H9 (cell line): ENCODE results near the gene TXLNB. TPM values are rescaled to one million over a fixed set of nuclear protein-coding genes. Genes with fewer than 3 reads are reported as not detected.

ENCODE experiments used
- DNase-seq: peaks from one replicate; pipeline ENCODE4 v3.0.0-alpha.2; 2017
- H2AFZ ChIP-seq: one replicate; pipeline ENCODE4 v1.6.1; 2013; ENCODE audit warnings: mild to moderate bottlenecking, low read length, control low read depth, moderate library complexity
- H2AK5ac ChIP-seq: 2 replicates; pipeline ENCODE4 v1.6.1; 2013; ENCODE audit warnings: low read length, control low read depth, mixed read lengths; ENCODE audit not compliant: insufficient read length
- H2BK120ac ChIP-seq: one replicate; pipeline ENCODE4 v1.6.1; 2013; ENCODE audit warnings: low read depth, mild to moderate bottlenecking, low read length, control low read depth, inconsistent platforms; ENCODE audit not compliant: poor library complexity, severe bottlenecking
- H2BK12ac ChIP-seq: 2 replicates; pipeline ENCODE4 v1.6.1; 2013; ENCODE audit warnings: low read length, control low read depth, mixed read lengths, low read depth; ENCODE audit not compliant: insufficient read length
- H2BK15ac ChIP-seq: 2 replicates; pipeline ENCODE4 v1.6.1; 2013; ENCODE audit warnings: low read depth, low read length, control low read depth
- H2BK20ac ChIP-seq: one replicate; pipeline ENCODE4 v1.6.1; 2013; ENCODE audit warnings: low read depth, mild to moderate bottlenecking, low read length, control low read depth, inconsistent platforms; ENCODE audit not compliant: poor library complexity, severe bottlenecking
- H2BK5ac ChIP-seq: 2 replicates; pipeline ENCODE4 v1.6.1; 2013; ENCODE audit warnings: low read length, control low read depth, mixed read lengths; ENCODE audit not compliant: insufficient read length
- H3K14ac ChIP-seq: 2 replicates; pipeline ENCODE4 v1.6.1; 2013; ENCODE audit warnings: low read length, control low read depth; ENCODE audit not compliant: insufficient read depth
- H3K18ac ChIP-seq: 2 replicates; pipeline ENCODE4 v1.6.1; 2013; ENCODE audit warnings: low read depth, mild to moderate bottlenecking, mixed read lengths, low read length, control low read depth; ENCODE audit not compliant: insufficient read length
- H3K23ac ChIP-seq: 2 replicates; pipeline ENCODE4 v1.6.1; 2013; ENCODE audit warnings: low read length, control low read depth, mixed read lengths, low read depth; ENCODE audit not compliant: insufficient read length
- H3K23me2 ChIP-seq: 2 replicates; pipeline ENCODE4 v1.6.1; 2013; ENCODE audit warnings: low read depth, mild to moderate bottlenecking, mixed read lengths, low read length, control low read depth; ENCODE audit not compliant: insufficient read length, poor library complexity, severe bottlenecking
- H3K27ac ChIP-seq: 2 replicates; pipeline ENCODE4 v1.5.1; 2013; ENCODE audit warnings: low read length, control low read depth, mixed read lengths, low read depth; ENCODE audit not compliant: insufficient read length
- H3K27me3 ChIP-seq: 2 replicates; pipeline ENCODE4 v1.6.1; 2013; ENCODE audit warnings: low read length, control low read depth, inconsistent platforms; ENCODE audit not compliant: insufficient read depth
- H3K4ac ChIP-seq: 2 replicates; pipeline ENCODE4 v1.6.1; 2013; ENCODE audit warnings: low read depth, mild to moderate bottlenecking, control low read depth, inconsistent platforms, low read length, moderate library complexity
- H3K4me1 ChIP-seq: 2 replicates; pipeline ENCODE4 v1.6.1; 2013; ENCODE audit warnings: low read length, control low read depth, inconsistent platforms; ENCODE audit not compliant: insufficient read depth
- H3K4me2 ChIP-seq: 2 replicates; pipeline ENCODE4 v1.6.1; 2013; ENCODE audit warnings: low read length, control low read depth, mixed read lengths; ENCODE audit not compliant: insufficient read length, insufficient read depth
- H3K56ac ChIP-seq: 2 replicates; pipeline ENCODE4 v1.6.1; 2013; ENCODE audit warnings: low read depth, mild to moderate bottlenecking, mixed read lengths, low read length, control low read depth; ENCODE audit not compliant: insufficient read length
- H3K79me1 ChIP-seq: 2 replicates; pipeline ENCODE4 v1.6.1; 2013; ENCODE audit warnings: low read depth, mild to moderate bottlenecking, moderate library complexity, low read length, control low read depth, inconsistent platforms; ENCODE audit not compliant: insufficient read depth, poor library complexity, severe bottlenecking
- H3K79me2 ChIP-seq: 2 replicates; pipeline ENCODE4 v1.6.1; 2013; ENCODE audit warnings: low read length, control low read depth, inconsistent platforms; ENCODE audit not compliant: insufficient read depth
- H3K9ac ChIP-seq: 2 replicates; pipeline ENCODE4 v1.6.1; 2013; ENCODE audit warnings: low read length, control low read depth, mixed read lengths; ENCODE audit not compliant: insufficient read length; ENCODE audit errors: extremely low read depth
- H3K9me3 ChIP-seq: one replicate; pipeline ENCODE4 v1.6.1; 2013; ENCODE audit warnings: low read depth, low read length, inconsistent platforms; ENCODE audit not compliant: control insufficient read depth
- H3T11ph ChIP-seq: one replicate; pipeline ENCODE4 v1.6.1; 2013; ENCODE audit warnings: mild to moderate bottlenecking, low read length, control low read depth, inconsistent platforms
- H4K20me1 ChIP-seq: one replicate; pipeline ENCODE4 v1.6.1; 2013; ENCODE audit not compliant: control insufficient read depth, insufficient read length, insufficient read depth
- H4K5ac ChIP-seq: 2 replicates; pipeline ENCODE4 v1.6.1; 2013; ENCODE audit warnings: low read depth, mild to moderate bottlenecking, mixed read lengths, low read length, control low read depth; ENCODE audit not compliant: insufficient read length
- H4K8ac ChIP-seq: replicated peaks from 2 replicates; pipeline ENCODE4 v1.6.1; 2013; ENCODE audit warnings: low read length, control low read depth, mixed read lengths, low read depth; ENCODE audit not compliant: insufficient read length
- H4K91ac ChIP-seq: 2 replicates; pipeline ENCODE4 v1.6.1; 2013; ENCODE audit warnings: low read depth, mild to moderate bottlenecking, moderate library complexity, mixed read lengths, low read length, control low read depth; ENCODE audit not compliant: insufficient read length
- H3K27ac Mint-ChIP-seq, 3 experiments: 2 replicates in 2 of 3; 3 replicates in 1 of 3; pipeline ENCODE4 v1.8.0; 2020 to 2021; ENCODE audit warnings: mixed read lengths in 3 of 3, mild to moderate bottlenecking in 1 of 3, moderate library complexity in 1 of 3
- H3K27me3 Mint-ChIP-seq: 2 replicates; pipeline ENCODE4 v1.8.0; 2021; ENCODE audit warnings: low read depth, mild to moderate bottlenecking, moderate library complexity, mixed read lengths
- H3K36me3 Mint-ChIP-seq, 3 experiments: 2 replicates in 2 of 3; 3 replicates in 1 of 3; pipeline ENCODE4 v1.8.0; 2020 to 2021; ENCODE audit warnings: low read depth in 3 of 3, mixed read lengths in 3 of 3; ENCODE audit not compliant: insufficient read depth in 1 of 3
- H3K4me1 Mint-ChIP-seq, 2 experiments: 2 replicates each; pipeline ENCODE4 v1.8.0; 2020; ENCODE audit warnings: mixed read lengths in 2 of 2
- H3K4me3 Mint-ChIP-seq, 2 experiments: 2 replicates in 1 of 2; 3 replicates in 1 of 2; pipeline ENCODE4 v1.8.0; 2020 to 2021; ENCODE audit warnings: mild to moderate bottlenecking in 2 of 2, mixed read lengths in 2 of 2, moderate library complexity in 1 of 2
- H3K9me3 Mint-ChIP-seq, 2 experiments: 2 replicates in 1 of 2; 3 replicates in 1 of 2; pipeline ENCODE4 v1.8.0; 2020; ENCODE audit warnings: mild to moderate bottlenecking in 2 of 2, mixed read lengths in 2 of 2, moderate library complexity in 1 of 2
- WGBS: extraction: QIAGEN DNeasy Blood & Tissue Kit; methylation state at CpG from one replicate; pipeline ENCODE4 v1.1.7; 2013; ENCODE audit warnings: missing lambda C conversion rate, low lambda C conversion rate, mixed read lengths; ENCODE audit not compliant: insufficient read length; ENCODE audit errors: extremely low coverage; 5-methylcytosine and 5-hydroxymethylcytosine counted together
- total RNA-seq: library from RNA; stranded (reverse); gene quantifications from 2 replicates; pipeline ENCODE4 v1.2.1, GENCODE V29; 2021
- TF ChIP-seq, protein P1 (sequence below): fragments of 200-600 bp; sonication (generic); conservative IDR thresholded peaks from 3 replicates; pipeline ENCODE4 v1.8.0; 2021; ENCODE audit warnings: antibody characterized with exemption, mild to moderate bottlenecking

Gene TXLNB
- total RNA-seq, 1 experiment from 2014 or later = 0.04 TPM

DNA sequence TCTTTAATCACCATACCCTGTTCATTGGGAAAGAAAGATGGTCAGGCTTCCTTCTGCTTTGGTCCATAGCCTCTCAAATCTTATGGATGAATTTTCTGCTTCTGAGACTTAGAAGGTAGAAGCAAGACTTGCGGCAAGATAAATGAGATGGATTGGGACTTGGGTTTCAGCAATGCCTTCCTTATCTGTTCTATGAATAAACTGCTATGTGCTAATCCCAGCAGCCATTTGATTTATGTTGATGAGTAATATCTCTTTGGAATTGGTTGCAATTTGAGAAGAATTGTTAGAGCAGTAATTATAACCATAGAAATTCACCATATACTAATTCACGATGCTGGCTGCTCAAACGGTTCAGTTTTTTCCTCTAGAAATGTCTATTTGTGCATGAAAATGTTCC lies 48.3 kb downstream of the TXLNB start:
- TF ChIP-seq, protein P1, sequence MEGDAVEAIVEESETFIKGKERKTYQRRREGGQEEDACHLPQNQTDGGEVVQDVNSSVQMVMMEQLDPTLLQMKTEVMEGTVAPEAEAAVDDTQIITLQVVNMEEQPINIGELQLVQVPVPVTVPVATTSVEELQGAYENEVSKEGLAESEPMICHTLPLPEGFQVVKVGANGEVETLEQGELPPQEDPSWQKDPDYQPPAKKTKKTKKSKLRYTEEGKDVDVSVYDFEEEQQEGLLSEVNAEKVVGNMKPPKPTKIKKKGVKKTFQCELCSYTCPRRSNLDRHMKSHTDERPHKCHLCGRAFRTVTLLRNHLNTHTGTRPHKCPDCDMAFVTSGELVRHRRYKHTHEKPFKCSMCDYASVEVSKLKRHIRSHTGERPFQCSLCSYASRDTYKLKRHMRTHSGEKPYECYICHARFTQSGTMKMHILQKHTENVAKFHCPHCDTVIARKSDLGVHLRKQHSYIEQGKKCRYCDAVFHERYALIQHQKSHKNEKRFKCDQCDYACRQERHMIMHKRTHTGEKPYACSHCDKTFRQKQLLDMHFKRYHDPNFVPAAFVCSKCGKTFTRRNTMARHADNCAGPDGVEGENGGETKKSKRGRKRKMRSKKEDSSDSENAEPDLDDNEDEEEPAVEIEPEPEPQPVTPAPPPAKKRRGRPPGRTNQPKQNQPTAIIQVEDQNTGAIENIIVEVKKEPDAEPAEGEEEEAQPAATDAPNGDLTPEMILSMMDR = no peak
- no peak overlapping the region for H2BK12ac ChIP-seq
- no peak overlapping the region for H2BK15ac ChIP-seq
- no peaks in the 10 kb centered on the region for H3K27me3 ChIP-seq
- no peaks in the 10 kb centered on the region for H3K79me2 ChIP-seq
- WGBS = no CpG with 5 or more reads among the region's 3 CpGs
- H3K9ac ChIP-seq = no peak overlapping the region
- no peak overlapping the region for H3K23ac ChIP-seq
- no peaks in the 10 kb centered on the region for H3K27me3 Mint-ChIP-seq
- H3K18ac ChIP-seq = no peak overlapping the region
- no peak overlapping the region for H2BK5ac ChIP-seq
- no peak for DNase-seq
- H4K91ac ChIP-seq = no peak overlapping the region
- H3K4me1 ChIP-seq = no peaks in the 10 kb centered on the region
- H2AK5ac ChIP-seq = no peak overlapping the region
- H3K4ac ChIP-seq = no peak overlapping the region
- H3K27ac ChIP-seq = no peak overlapping the region
- H3K36me3 Mint-ChIP-seq = no peaks in the 10 kb centered on the region
- H4K8ac ChIP-seq = no peak overlapping the region
- H2AFZ ChIP-seq = no peak overlapping the region
- peaks cover 0 to 9% of the 10 kb centered on the region in 2 experiments; a peak in 2 of 4 replicates for H3K4me1 Mint-ChIP-seq
- H3K9me3 ChIP-seq = no peaks in the 10 kb centered on the region
- no peaks in the 10 kb centered on the region for H3K23me2 ChIP-seq
- H3K79me1 ChIP-seq = no peaks in the 10 kb centered on the region
- no peak overlapping the region for H3T11ph ChIP-seq
- no peak overlapping the region for H3K14ac ChIP-seq
- H3K4me2 ChIP-seq = no peak overlapping the region
- no peak overlapping the region for H4K5ac ChIP-seq
- no peak overlapping the region for H3K27ac Mint-ChIP-seq
- H3K4me3 Mint-ChIP-seq = no peak overlapping the region
- no peaks in the 10 kb centered on the region for H3K9me3 Mint-ChIP-seq
- H4K20me1 ChIP-seq = no peaks in the 10 kb centered on the region
- no peak overlapping the region for H2BK120ac ChIP-seq
- H3K56ac ChIP-seq = no peak overlapping the region
- H2BK20ac ChIP-seq = no peak overlapping the region
